22Rv1 (cell line): ENCODE measurements around the gene NPEPL1.

Source experiments
- H3K27ac ChIP-seq: fragments of 450-650 bp; 2 replicates; pipeline ENCODE4 v1.5.1; 2017
- CTCF ChIP-seq: fragments of 450-650 bp; IDR thresholded peaks from 2 replicates; pipeline ENCODE4 v1.5.1; 2017; ENCODE audit warnings: mild to moderate bottlenecking
- ZFX ChIP-seq: fragments of 450-650 bp; IDR thresholded peaks from 2 replicates; pipeline ENCODE4 v1.6.1; 2017; ENCODE audit warnings: antibody characterized with exemption, borderline replicate concordance

The NPEPL1 gene

GRCh38 chr20:58699623-58700107, 7.1 kb downstream of the NPEPL1 start:
- no peak for TF ChIP-seq CTCF
- no peak for TF ChIP-seq ZFX

GRCh38 chr20:58700121-58700821, 7.7 kb downstream of the NPEPL1 start:
- no peak overlapping the region for H3K27ac ChIP-seq
- no peak for TF ChIP-seq CTCF
- TF ChIP-seq ZFX, result no peak

More at GRCh38 chr20:58699623-58700107, 7.1 kb downstream of the NPEPL1 start:
- no peak overlapping the region for H3K27ac ChIP-seq

GRCh38 chr20:58700823-58701222, 8.2 kb downstream of the NPEPL1 start:
- no peak overlapping the region for H3K27ac ChIP-seq
- TF ChIP-seq ZFX (no peak), CTCF (no peak)

GRCh38 chr20:58701431-58702160, 9.0 kb downstream of the NPEPL1 start:
- TF ChIP-seq ZFX (no peak), CTCF (no peak)
- no peak overlapping the region for H3K27ac ChIP-seq

GRCh38 chr20:58702161-58702510, 9.5 kb downstream of the NPEPL1 start:
- no peak overlapping the region for H3K27ac ChIP-seq

GRCh38 chr20:58702859-58703648, 10.5 kb downstream of the NPEPL1 start:
- H3K27ac ChIP-seq, result no peak overlapping the region
- TF ChIP-seq ZFX (no peak), CTCF (peak; percentile 40)

More at GRCh38 chr20:58702161-58702510, 9.5 kb downstream of the NPEPL1 start:
- no peak for TF ChIP-seq ZFX
- no peak for TF ChIP-seq CTCF
